GM12878 (cell line): Measurements from ENCODE around the gene PACS2. TPM values are rescaled to one million over a fixed set of nuclear protein-coding genes. Genes with fewer than 3 reads are reported as not detected.

Source experiments
- ATAC-seq: fragments of 200-7000 bp; cut with Tn5 transposase; 3 replicates; pipeline ENCODE4 v1.9.1; 2020; ENCODE audit warnings: mild to moderate bottlenecking, moderate library complexity
- BruUV-seq: library from RNA; stranded (reverse); fragments of 400-500 nt; replicated peaks from 2 replicates; lab custom pipeline; 2021; lab: Mats Ljungman, UMichigan
- CTCF ChIA-PET: fragments of 300-600 bp; sonication (Branson Sonifier 250); formaldehyde crosslinking; extraction: SDS; loops from one replicate; lab custom pipeline; 2021; ENCODE audit warnings: inconsistent platforms; lab: Yijun Ruan, JAX
- POLR2A ChIA-PET: fragments of 350-600 bp; formaldehyde crosslinking; extraction: SDS; loops from one replicate; lab custom pipeline; 2021; ENCODE audit warnings: inconsistent platforms; lab: Charles Lee
- RAD21 ChIA-PET: fragments of 300-600 bp; sonication (Branson Sonifier 250); formaldehyde crosslinking; loops from one replicate; lab custom pipeline; 2023; ENCODE audit warnings: antibody characterized with exemption; ENCODE audit not compliant: unreplicated experiment; lab: Charles Lee
- SMC1A ChIA-PET: fragments of 300-600 bp; sonication (Branson Sonifier 250); formaldehyde crosslinking; loops from one replicate; lab custom pipeline; 2023; ENCODE audit not compliant: unreplicated experiment, uncharacterized antibody; lab: Charles Lee
- DNase-seq: peaks from one replicate; pipeline ENCODE4 v3.0.0-alpha.2; 2011; ENCODE audit warnings: low read depth, low spot score
- FAIRE-seq: peaks from 3 replicates; lab custom pipeline; 2011; peaks lifted over from hg19 to GRCh38; lab: Jason Lieb, UNC
- H2AFZ ChIP-seq: 2 replicates; pipeline ENCODE4 v1.6.0; 2011; ENCODE audit warnings: low read depth, low read length, control low read depth; ENCODE audit not compliant: control insufficient read depth
- H3K27ac ChIP-seq: 2 replicates; pipeline ENCODE4 v1.5.1; 2011; ENCODE audit warnings: control low read depth; ENCODE audit not compliant: control insufficient read depth, insufficient read depth
- H3K27me3 ChIP-seq, 2 experiments: replicated peaks in 1 of 2; 2 replicates each; pipeline versions ENCODE4 v1.6.0 to v1.6.1; 2011; ENCODE audit warnings: low read length in 1 of 2; ENCODE audit not compliant: control insufficient read depth in 2 of 2, insufficient read depth in 2 of 2
- H3K36me3 ChIP-seq, 2 experiments: 2 replicates each; pipeline ENCODE4 v1.5.1; 2011; ENCODE audit warnings: low read length in 1 of 2; ENCODE audit not compliant: control insufficient read depth in 2 of 2, insufficient read depth in 2 of 2
- H3K4me1 ChIP-seq: 2 replicates; pipeline ENCODE4 v1.6.1; 2011; ENCODE audit warnings: mild to moderate bottlenecking, low read length, moderate library complexity, mixed read lengths; ENCODE audit not compliant: control insufficient read depth, insufficient read depth
- H3K4me2 ChIP-seq: 2 replicates; pipeline ENCODE4 v1.6.0; 2011; ENCODE audit warnings: control low read depth; ENCODE audit not compliant: control insufficient read depth, insufficient read depth
- H3K4me3 ChIP-seq: fragments of 200-600 bp; sonication (generic); 2 replicates; pipeline ENCODE4 v1.5.1; 2016
- H3K79me2 ChIP-seq: 2 replicates; pipeline ENCODE4 v1.6.0; 2011; ENCODE audit warnings: low read length; ENCODE audit not compliant: control insufficient read depth, insufficient read depth
- H3K9ac ChIP-seq: 2 replicates; pipeline ENCODE4 v1.8.0; 2011; ENCODE audit warnings: low read length, control low read depth, mixed read lengths; ENCODE audit not compliant: control insufficient read depth, insufficient read depth
- H3K9me3 ChIP-seq: replicated peaks from 3 replicates; pipeline ENCODE4 v1.5.1; 2011; ENCODE audit warnings: mild to moderate bottlenecking, low read length; ENCODE audit not compliant: control insufficient read depth, insufficient read depth
- H4K20me1 ChIP-seq: 2 replicates; pipeline ENCODE4 v1.6.0; 2011; ENCODE audit not compliant: control insufficient read depth, insufficient read depth
- KDM1A ChIP-seq: fragments of 200-600 bp; sonication (generic); IDR thresholded peaks from 2 replicates; pipeline ENCODE4 v1.6.1; 2016; ENCODE audit warnings: borderline replicate concordance
- NR2C1 ChIP-seq: fragments of 450-650 bp; IDR thresholded peaks from 2 replicates; pipeline ENCODE4 v1.6.1; 2017; ENCODE audit warnings: antibody characterized with exemption, mild to moderate bottlenecking, moderate library complexity
- NR2F1 ChIP-seq: fragments of 450-650 bp; conservative IDR thresholded peaks from 2 replicates; pipeline ENCODE4 v1.6.1; 2017; ENCODE audit warnings: mild to moderate bottlenecking
- ZBED1 ChIP-seq: IDR thresholded peaks from 2 replicates; pipeline ENCODE4 v1.6.1; 2016; ENCODE audit warnings: borderline replicate concordance
- ZNF274 ChIP-seq: IDR thresholded peaks from one replicate; pipeline ENCODE4 v1.8.0; 2011; ENCODE audit not compliant: insufficient read length, insufficient read depth
- WGBS: methylation state at CpG from one replicate; pipeline ENCODE4 v1.1.6; 2016; ENCODE audit warnings: low lambda C conversion rate; ENCODE audit not compliant: insufficient replicate concordance, insufficient coverage; ENCODE audit errors: missing lambda C conversion rate; 5-methylcytosine and 5-hydroxymethylcytosine counted together
- in situ Hi-C: fragments of 300-500 bp; cut with MboI; formaldehyde crosslinking; loops from 9 replicates; pipeline ENCODE4 v1.14.3; 2018; ENCODE audit warnings: mixed read lengths
- intact Hi-C: fragments of 100-400 bp; cut with micrococcal nuclease; formaldehyde crosslinking; loops from one replicate; pipeline ENCODE4 v1.14.2; 2022; ENCODE audit not compliant: unreplicated experiment
- polyA plus RNA-seq, 11 experiments: library from polyadenylated mRNA; depleted of rRNA in 4 of 11; unstranded in 6 of 11; stranded (reverse) in 5 of 11; fragments of >200 nt; fragmentation: Nextera tagmentation in 4 of 11; fragmentation: Illumina TruSeq in 1 of 11; extraction: Ambion mirVana in 4 of 11; extraction: Trizol in 1 of 11; gene quantifications; 1 replicate in 1 of 11; 2 replicates in 10 of 11; pipeline versions ENCODE4 v1.2.1 to v1.2.3, GENCODE V29; 2011 to 2016; ENCODE audit warnings: inconsistent platforms in 2 of 11, missing spikeins in 2 of 11, low read depth in 1 of 11
- total RNA-seq, 4 experiments: library from RNA; depleted of rRNA in 3 of 4; stranded (reverse); fragments of >200 nt in 3 of 4; fragmentation: Illumina TruSeq in 1 of 4; extraction: Trizol in 1 of 4; gene quantifications; 2 replicates each; pipeline versions ENCODE4 v1.2.1 to v1.2.3, GENCODE V29; 2013 to 2021
- TF ChIP-seq, protein P1 (sequence below): fragments of 150-350 bp; IDR thresholded peaks from 2 replicates; pipeline ENCODE4 v1.6.1; 2016; ENCODE audit warnings: low read depth, low read length

The PACS2 gene
- total and polyA plus RNA-seq, 10 of the 15 experiments (the other 5 are each of a cell fraction or from before 2014, with no cell fraction given) = 0.21 to 37.3 (median 9.4) TPM

DNA sequence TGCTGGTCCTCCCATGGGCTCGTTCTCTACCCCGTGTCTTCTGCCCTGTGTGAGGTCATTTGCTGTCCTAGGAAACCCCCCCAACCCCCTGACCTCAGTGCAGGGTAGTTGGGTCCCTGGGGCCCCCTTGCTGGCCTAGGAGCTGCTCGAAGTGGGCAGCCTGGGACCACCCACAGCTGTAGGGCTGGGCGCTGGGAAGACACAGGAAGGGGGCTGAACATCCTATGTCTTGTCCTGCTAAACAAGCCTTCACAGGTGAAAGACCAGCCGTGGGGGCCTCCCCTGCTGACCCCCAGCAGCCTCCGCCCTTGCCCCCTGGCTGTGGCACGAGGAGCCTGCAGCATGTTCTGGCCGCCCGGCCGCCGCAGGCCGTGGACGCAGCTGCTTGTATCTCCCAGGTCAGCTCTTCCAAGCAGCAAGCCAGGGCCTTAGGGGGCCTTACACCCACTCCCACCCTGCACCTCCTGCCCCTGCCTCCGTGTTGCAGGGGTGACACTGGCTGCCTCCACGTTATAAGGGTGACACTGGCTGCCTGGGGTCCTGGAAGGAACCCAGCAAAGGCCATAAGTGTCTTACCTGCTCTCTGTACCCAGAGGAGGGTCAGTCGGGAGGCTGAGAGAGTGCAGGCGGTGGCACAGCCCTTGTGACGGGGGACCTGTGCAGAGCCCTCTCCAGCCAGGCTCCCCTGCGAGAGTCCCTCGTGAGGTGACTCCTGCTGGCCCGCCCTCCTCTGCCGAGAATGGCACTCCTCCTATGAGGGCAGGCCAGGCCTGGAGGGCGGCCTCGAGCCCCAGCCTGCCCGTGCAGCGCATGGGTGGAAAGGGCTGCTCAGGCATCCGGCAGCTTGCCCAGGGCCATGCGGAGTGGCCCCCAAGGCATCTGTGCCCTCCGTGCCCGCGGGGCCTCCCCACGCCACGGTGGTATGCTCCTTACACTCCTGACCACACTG lies 72.3 kb downstream of the PACS2 start:
- Histone ChIP-seq H3K4me3 (no peak overlapping the region), H3K4me1 (no peaks in the 10 kb centered on the region), H3K9me3 (no peaks in the 10 kb centered on the region), H3K27ac (no peak overlapping the region), H4K20me1 (no peaks in the 10 kb centered on the region), H3K9ac (no peak overlapping the region)
- SMC1A ChIA-PET = no interaction called here
- in situ Hi-C loops = no loop called here
- DNase-seq = no peak
- TF ChIP-seq NR2C1 = no peak
- TF ChIP-seq KDM1A = no peak
- no peak for TF ChIP-seq ZNF274
- no peak for TF ChIP-seq NR2F1
- TF ChIP-seq ZBED1 = no peak
- TF ChIP-seq, protein P1, sequence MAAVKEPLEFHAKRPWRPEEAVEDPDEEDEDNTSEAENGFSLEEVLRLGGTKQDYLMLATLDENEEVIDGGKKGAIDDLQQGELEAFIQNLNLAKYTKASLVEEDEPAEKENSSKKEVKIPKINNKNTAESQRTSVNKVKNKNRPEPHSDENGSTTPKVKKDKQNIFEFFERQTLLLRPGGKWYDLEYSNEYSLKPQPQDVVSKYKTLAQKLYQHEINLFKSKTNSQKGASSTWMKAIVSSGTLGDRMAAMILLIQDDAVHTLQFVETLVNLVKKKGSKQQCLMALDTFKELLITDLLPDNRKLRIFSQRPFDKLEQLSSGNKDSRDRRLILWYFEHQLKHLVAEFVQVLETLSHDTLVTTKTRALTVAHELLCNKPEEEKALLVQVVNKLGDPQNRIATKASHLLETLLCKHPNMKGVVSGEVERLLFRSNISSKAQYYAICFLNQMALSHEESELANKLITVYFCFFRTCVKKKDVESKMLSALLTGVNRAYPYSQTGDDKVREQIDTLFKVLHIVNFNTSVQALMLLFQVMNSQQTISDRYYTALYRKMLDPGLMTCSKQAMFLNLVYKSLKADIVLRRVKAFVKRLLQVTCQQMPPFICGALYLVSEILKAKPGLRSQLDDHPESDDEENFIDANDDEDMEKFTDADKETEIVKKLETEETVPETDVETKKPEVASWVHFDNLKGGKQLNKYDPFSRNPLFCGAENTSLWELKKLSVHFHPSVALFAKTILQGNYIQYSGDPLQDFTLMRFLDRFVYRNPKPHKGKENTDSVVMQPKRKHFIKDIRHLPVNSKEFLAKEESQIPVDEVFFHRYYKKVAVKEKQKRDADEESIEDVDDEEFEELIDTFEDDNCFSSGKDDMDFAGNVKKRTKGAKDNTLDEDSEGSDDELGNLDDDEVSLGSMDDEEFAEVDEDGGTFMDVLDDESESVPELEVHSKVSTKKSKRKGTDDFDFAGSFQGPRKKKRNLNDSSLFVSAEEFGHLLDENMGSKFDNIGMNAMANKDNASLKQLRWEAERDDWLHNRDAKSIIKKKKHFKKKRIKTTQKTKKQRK = no peak
- TF ChIP-seq, all 136 proteins: peak for 0
- no TSS peak for BruUV-seq
- no peak for ATAC-seq
- Histone ChIP-seq H3K36me3 (no peaks in the 10 kb centered on the region; a peak in 1 of 4 replicates), H2AFZ (no peak overlapping the region), H3K79me2 (no peaks in the 10 kb centered on the region), H3K4me2 (no peak overlapping the region), H3K27me3 (no peaks in the 10 kb centered on the region)
- CTCF ChIA-PET = no interaction called here
- intact Hi-C loops = no loop called here
- POLR2A ChIA-PET = interaction anchor here (1.3 kb wide), 1 partner anchor 10 kb away, joined by 8 read pairs; no protein-coding TSS in a partner anchor
- WGBS = 76% methylated on average over 33 of the region's 33 CpGs
- RAD21 ChIA-PET = interaction anchor here (0.5 kb wide), 1 partner anchor 141 kb away, joined by 4 read pairs; no protein-coding TSS in a partner anchor
- no peak for FAIRE-seq
